ENCODE data around the gene RNF220. TPM values are rescaled to one million over a fixed set of nuclear protein-coding genes. Genes with fewer than 3 reads are reported as not detected.

The RNF220 gene
- total and polyA plus RNA-seq, 2 of the 13 experiments (the other 11 are each of a cell fraction or from before 2014, with no cell fraction given), result 48.2 to 72.1 TPM

DNA sequence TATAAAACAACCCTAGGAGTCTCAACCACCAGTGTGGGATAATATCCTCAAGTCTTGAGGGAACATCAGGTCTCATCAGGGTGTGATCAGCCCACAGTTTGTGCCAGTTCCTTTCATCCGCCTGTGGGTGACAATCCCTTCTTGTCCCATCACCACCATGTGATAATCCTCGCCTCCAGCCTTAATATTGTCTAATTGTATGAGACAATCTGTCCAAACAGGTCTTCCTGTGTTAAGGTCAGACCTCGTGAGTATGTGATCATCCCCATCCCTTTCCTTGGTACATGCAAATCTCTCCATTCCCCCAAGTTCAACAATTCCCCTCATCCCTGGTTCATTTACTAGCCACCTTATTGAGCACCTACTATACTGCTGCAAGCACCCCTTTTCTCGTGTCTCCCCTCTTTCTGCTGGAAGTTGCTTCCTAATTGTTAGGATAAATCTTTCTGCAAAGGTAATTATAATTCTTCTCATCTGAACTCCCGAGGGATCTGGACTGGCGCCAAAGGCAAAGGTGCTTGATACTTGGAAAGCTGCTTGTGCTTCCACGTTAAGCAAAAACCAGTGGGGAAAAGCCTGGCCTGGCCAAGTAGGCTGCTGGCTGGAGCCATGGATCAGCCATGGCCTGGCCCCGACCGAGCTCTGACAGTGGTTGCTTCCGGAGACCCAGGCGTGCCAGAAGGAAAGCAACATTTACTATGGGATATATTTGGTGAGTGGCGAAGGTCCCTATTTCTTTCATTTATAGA is 92.5 kb downstream of the RNF220 start:
- peaks cover 0 to 2% of the 10 kb centered on the region in 2 experiments; a peak in 2 of 5 replicates for H3K36me3 ChIP-seq (replicated peaks in 1 of 2; ENCODE audit: control insufficient read depth in 1 of 2, insufficient read depth in 2 of 2, low read length in 2 of 2)
- H2AFZ ChIP-seq (ENCODE audit: low read length), result no peak overlapping the region
- H3K27me3 ChIP-seq (ENCODE audit: control insufficient read depth in 1 of 2, insufficient read depth in 2 of 2, low read length in 2 of 2), result no peaks in the 10 kb centered on the region; a peak in 1 of 5 replicates
- 69% methylated on average over 12 of the region's 12 CpGs for WGBS (ENCODE audit: low lambda C conversion rate)
- no peak for FAIRE-seq
- H3K4me2 ChIP-seq (ENCODE audit: low read depth, low read length), result no peak overlapping the region
- DNase-seq (ENCODE audit: low spot score), result no peak
- no peak overlapping the region for H3K9ac ChIP-seq (ENCODE audit: insufficient read depth, low read depth, low read length)
- POLR2A ChIA-PET, result no interaction called here
- TF ChIP-seq ZNF33B (CRISPR knock-in tag; IDR thresholded peaks at IDR 0.05) (no peak), FOXK2 (IDR thresholded peaks at IDR 0.05) (no peak), ZC3H4 (CRISPR knock-in tag; IDR thresholded peaks at IDR 0.05; ENCODE audit: borderline replicate concordance) (no peak), ASH2L (IDR thresholded peaks at IDR 0.05; ENCODE audit: insufficient read length, low read depth, low read length) (no peak), THYN1 (CRISPR knock-in tag; IDR thresholded peaks at IDR 0.05; ENCODE audit: borderline replicate concordance, low read depth) (no peak), FOSL1 (CRISPR knock-in tag; IDR thresholded peaks at IDR 0.05; ENCODE audit: borderline replicate concordance) (no peak), RARA (CRISPR knock-in tag; IDR thresholded peaks at IDR 0.05) (no peak), GRHL1 (CRISPR knock-in tag; conservative IDR thresholded peaks at IDR 0.05) (no peak), TRIM22 (IDR thresholded peaks at IDR 0.05) (no peak), KMT2B (CRISPR knock-in tag; IDR thresholded peaks at IDR 0.05) (no peak)
- BruUV-seq (replicated peaks), result no TSS peak
- ATAC-seq, result no peak
- peaks cover 22% of the 10 kb centered on the region for H3K4me1 ChIP-seq (ENCODE audit: insufficient read depth, low read length)
- H3K9me3 ChIP-seq (ENCODE audit: low read length), result no peaks in the 10 kb centered on the region
- no peak overlapping the region for H3K4me3 ChIP-seq (replicated peaks in 1 of 3; ENCODE audit: insufficient read depth in 1 of 3, low read depth in 2 of 3, low read length in 3 of 3)
- in situ Hi-C loops (cut with HindIII; ENCODE audit: extremely low pct_ligation_motif_present, low pct_unique_long_range_greater_than_20kb), result no loop called here
- H3K27ac ChIP-seq (ENCODE audit: extremely low read length, insufficient read depth, low read length), result no peak overlapping the region
- CTCF ChIA-PET (ENCODE audit: low intra/inter-chr PET ratio, low total read pairs), result no interaction called here
- intact Hi-C loops (cut with micrococcal nuclease; ENCODE audit: unreplicated experiment), result no loop called here
- H3K79me2 ChIP-seq (ENCODE audit: insufficient read depth, low read length), result no peaks in the 10 kb centered on the region
- peaks cover 11% of the 10 kb centered on the region; the same call in 1 of the 2 replicates for H4K20me1 ChIP-seq (ENCODE audit: insufficient read depth, low read length)
